Transverse colon (tissue), 4 donors: ENCODE results near the gene RGL2.

Experiments
- POLR2A ChIP-seq: fragments of 450-650 bp; IDR thresholded peaks from one replicate; pipeline ENCODE4 v1.6.1; 2016; ENCODE audit warnings: antibody characterized with exemption, mild to moderate bottlenecking, moderate library complexity
- POLR2AphosphoS5 ChIP-seq, 3 donors: sonication (generic); formaldehyde crosslinking; IDR thresholded peaks; one replicate each; pipeline ENCODE4 v1.6.1; 2016; ENCODE audit warnings: antibody characterized with exemption in 3 of 3
- TF ChIP-seq, protein P1 (sequence below), 5 experiments: fragments of 200-600 bp in 3 of 5; fragments of 450-650 bp in 2 of 5; sonication (generic) in 3 of 5; IDR thresholded peaks; 1 replicate in 2 of 5; 2 replicates in 3 of 5; pipeline ENCODE4 v1.5.1; 2016 to 2017; ENCODE audit warnings: antibody characterized with exemption in 5 of 5, inconsistent platforms in 3 of 5, mild to moderate bottlenecking in 2 of 5, moderate library complexity in 1 of 5

- no peak for TF ChIP-seq POLR2A
- no peak for TF ChIP-seq POLR2AphosphoS5 (IDR thresholded peaks at IDR 0.05)
- TF ChIP-seq, protein P1, sequence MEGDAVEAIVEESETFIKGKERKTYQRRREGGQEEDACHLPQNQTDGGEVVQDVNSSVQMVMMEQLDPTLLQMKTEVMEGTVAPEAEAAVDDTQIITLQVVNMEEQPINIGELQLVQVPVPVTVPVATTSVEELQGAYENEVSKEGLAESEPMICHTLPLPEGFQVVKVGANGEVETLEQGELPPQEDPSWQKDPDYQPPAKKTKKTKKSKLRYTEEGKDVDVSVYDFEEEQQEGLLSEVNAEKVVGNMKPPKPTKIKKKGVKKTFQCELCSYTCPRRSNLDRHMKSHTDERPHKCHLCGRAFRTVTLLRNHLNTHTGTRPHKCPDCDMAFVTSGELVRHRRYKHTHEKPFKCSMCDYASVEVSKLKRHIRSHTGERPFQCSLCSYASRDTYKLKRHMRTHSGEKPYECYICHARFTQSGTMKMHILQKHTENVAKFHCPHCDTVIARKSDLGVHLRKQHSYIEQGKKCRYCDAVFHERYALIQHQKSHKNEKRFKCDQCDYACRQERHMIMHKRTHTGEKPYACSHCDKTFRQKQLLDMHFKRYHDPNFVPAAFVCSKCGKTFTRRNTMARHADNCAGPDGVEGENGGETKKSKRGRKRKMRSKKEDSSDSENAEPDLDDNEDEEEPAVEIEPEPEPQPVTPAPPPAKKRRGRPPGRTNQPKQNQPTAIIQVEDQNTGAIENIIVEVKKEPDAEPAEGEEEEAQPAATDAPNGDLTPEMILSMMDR (IDR thresholded peaks at IDR 0.05), result no peak
These were observed 48.8 kb downstream of the RGL2 start for GRCh38 chr6:33249732-33250630.
